Measurements from ENCODE around the gene KCNN4.

DNA sequence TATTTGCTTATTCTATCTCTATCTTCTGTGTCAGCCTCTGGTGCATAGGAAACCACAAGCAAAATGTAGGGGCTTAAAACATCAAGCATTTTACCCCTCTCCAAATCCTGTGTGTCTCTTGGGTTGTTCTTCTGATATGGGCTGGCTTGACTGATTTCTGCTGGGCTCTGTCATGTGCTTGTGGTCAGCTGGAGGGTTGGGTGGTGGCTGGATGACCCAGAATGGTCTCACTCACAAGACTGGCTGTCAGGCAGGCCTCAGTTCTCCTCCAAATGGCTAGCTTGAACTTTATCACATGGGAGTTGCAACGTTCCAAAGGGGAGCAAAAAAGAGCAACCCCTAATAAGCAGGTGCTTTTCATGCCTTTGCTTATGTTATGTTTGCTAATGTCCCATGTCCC, 31.1 kb upstream of the KCNN4 start:
- TF ChIP-seq, protein P1, sequence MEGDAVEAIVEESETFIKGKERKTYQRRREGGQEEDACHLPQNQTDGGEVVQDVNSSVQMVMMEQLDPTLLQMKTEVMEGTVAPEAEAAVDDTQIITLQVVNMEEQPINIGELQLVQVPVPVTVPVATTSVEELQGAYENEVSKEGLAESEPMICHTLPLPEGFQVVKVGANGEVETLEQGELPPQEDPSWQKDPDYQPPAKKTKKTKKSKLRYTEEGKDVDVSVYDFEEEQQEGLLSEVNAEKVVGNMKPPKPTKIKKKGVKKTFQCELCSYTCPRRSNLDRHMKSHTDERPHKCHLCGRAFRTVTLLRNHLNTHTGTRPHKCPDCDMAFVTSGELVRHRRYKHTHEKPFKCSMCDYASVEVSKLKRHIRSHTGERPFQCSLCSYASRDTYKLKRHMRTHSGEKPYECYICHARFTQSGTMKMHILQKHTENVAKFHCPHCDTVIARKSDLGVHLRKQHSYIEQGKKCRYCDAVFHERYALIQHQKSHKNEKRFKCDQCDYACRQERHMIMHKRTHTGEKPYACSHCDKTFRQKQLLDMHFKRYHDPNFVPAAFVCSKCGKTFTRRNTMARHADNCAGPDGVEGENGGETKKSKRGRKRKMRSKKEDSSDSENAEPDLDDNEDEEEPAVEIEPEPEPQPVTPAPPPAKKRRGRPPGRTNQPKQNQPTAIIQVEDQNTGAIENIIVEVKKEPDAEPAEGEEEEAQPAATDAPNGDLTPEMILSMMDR (IDR thresholded peaks at IDR 0.05) = no peak
- no peak for TF ChIP-seq POLR2A (IDR thresholded peaks at IDR 0.05)

Measured in thyroid gland (tissue), 4 donors.